ENCODE data around the gene COQ8B.

The COQ8B gene

GRCh38 chr19:40747536-40747935 lies 30.9 kb upstream of the COQ8B start:
- Histone ChIP-seq H3K36me3 (ENCODE audit: control insufficient read depth, low read length) (peaks cover 25% of the 10 kb centered on the region), H3K27me3 (ENCODE audit: control insufficient read depth, low read length) (no peaks in the 10 kb centered on the region), H3K4me3 (ENCODE audit: low read length) (no peak overlapping the region), H3K27ac (ENCODE audit: low read depth, low read length) (no peak overlapping the region), H3K9me2 (replicated peaks; ENCODE audit: control insufficient read depth, low read length) (no peaks in the 10 kb centered on the region), H3F3A (ENCODE audit: control insufficient read depth, insufficient read depth) (no peaks in the 10 kb centered on the region), H3K4me2 (ENCODE audit: low read length) (peak overlapping the region; percentile 93; the same call in 1 of the 2 replicates), H4K20me1 (ENCODE audit: control insufficient read depth, insufficient read depth, low read depth, low read length) (peaks cover 2% of the 10 kb centered on the region; the same call in 1 of the 2 replicates), H3K79me2 (ENCODE audit: control insufficient read depth, low read length) (peaks cover 40% of the 10 kb centered on the region), H3K9me3 (ENCODE audit: control insufficient read depth, insufficient read depth, low read length) (no peaks in the 10 kb centered on the region), H3K4me1 (ENCODE audit: control insufficient read depth, low read length) (peaks cover 25% of the 10 kb centered on the region)
- TF ChIP-seq EZH2phosphoT487 (IDR thresholded peaks at IDR 0.05; ENCODE audit: borderline replicate concordance, low read length), result no peak
- TF ChIP-seq, protein P1, sequence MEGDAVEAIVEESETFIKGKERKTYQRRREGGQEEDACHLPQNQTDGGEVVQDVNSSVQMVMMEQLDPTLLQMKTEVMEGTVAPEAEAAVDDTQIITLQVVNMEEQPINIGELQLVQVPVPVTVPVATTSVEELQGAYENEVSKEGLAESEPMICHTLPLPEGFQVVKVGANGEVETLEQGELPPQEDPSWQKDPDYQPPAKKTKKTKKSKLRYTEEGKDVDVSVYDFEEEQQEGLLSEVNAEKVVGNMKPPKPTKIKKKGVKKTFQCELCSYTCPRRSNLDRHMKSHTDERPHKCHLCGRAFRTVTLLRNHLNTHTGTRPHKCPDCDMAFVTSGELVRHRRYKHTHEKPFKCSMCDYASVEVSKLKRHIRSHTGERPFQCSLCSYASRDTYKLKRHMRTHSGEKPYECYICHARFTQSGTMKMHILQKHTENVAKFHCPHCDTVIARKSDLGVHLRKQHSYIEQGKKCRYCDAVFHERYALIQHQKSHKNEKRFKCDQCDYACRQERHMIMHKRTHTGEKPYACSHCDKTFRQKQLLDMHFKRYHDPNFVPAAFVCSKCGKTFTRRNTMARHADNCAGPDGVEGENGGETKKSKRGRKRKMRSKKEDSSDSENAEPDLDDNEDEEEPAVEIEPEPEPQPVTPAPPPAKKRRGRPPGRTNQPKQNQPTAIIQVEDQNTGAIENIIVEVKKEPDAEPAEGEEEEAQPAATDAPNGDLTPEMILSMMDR (IDR thresholded peaks at IDR 0.05; ENCODE audit: low read depth, low read length, poor library complexity, severe bottlenecking), result no peak

GRCh38 chr19:40745402-40745780 lies 28.7 kb upstream of the COQ8B start:
- TF ChIP-seq, protein P1 (IDR thresholded peaks at IDR 0.05; ENCODE audit: low read depth, low read length, poor library complexity, severe bottlenecking), result no peak
- no peak for TF ChIP-seq EZH2phosphoT487 (IDR thresholded peaks at IDR 0.05; ENCODE audit: borderline replicate concordance, low read length)
- no peaks in the 10 kb centered on the region for H3K9me2 ChIP-seq (replicated peaks; ENCODE audit: control insufficient read depth, low read length)
- H3K27ac ChIP-seq (ENCODE audit: low read depth, low read length), result no peak overlapping the region
- H3K4me2 ChIP-seq (ENCODE audit: low read length), result no peak overlapping the region
- H3K27me3 ChIP-seq (ENCODE audit: control insufficient read depth, low read length), result no peaks in the 10 kb centered on the region
- H3K4me1 ChIP-seq (ENCODE audit: control insufficient read depth, low read length), result peaks cover 22% of the 10 kb centered on the region
- H3F3A ChIP-seq (ENCODE audit: control insufficient read depth, insufficient read depth), result no peaks in the 10 kb centered on the region
- H3K4me3 ChIP-seq (ENCODE audit: low read length), result no peak overlapping the region
- H3K9me3 ChIP-seq (ENCODE audit: control insufficient read depth, insufficient read depth, low read length), result no peaks in the 10 kb centered on the region
- H3K79me2 ChIP-seq (ENCODE audit: control insufficient read depth, low read length), result peaks cover 24% of the 10 kb centered on the region
- no peaks in the 10 kb centered on the region for H4K20me1 ChIP-seq (ENCODE audit: control insufficient read depth, insufficient read depth, low read depth, low read length)
- peaks cover 10% of the 10 kb centered on the region; the same call in 1 of the 2 replicates for H3K36me3 ChIP-seq (ENCODE audit: control insufficient read depth, low read length)

GRCh38 chr19:40744554-40745401 lies 28.1 kb upstream of the COQ8B start:
- Histone ChIP-seq H3K36me3 (ENCODE audit: control insufficient read depth, low read length) (peaks cover 6% of the 10 kb centered on the region; the same call in 1 of the 2 replicates), H3K4me1 (ENCODE audit: control insufficient read depth, low read length) (peaks cover 21% of the 10 kb centered on the region), H4K20me1 (ENCODE audit: control insufficient read depth, insufficient read depth, low read depth, low read length) (no peaks in the 10 kb centered on the region), H3K27ac (ENCODE audit: low read depth, low read length) (no peak overlapping the region), H3K27me3 (ENCODE audit: control insufficient read depth, low read length) (no peaks in the 10 kb centered on the region), H3K79me2 (ENCODE audit: control insufficient read depth, low read length) (peaks cover 20% of the 10 kb centered on the region), H3F3A (ENCODE audit: control insufficient read depth, insufficient read depth) (no peaks in the 10 kb centered on the region), H3K4me2 (ENCODE audit: low read length) (no peak overlapping the region), H3K9me3 (ENCODE audit: control insufficient read depth, insufficient read depth, low read length) (no peaks in the 10 kb centered on the region), H3K4me3 (ENCODE audit: low read length) (no peak overlapping the region), H3K9me2 (replicated peaks; ENCODE audit: control insufficient read depth, low read length) (no peaks in the 10 kb centered on the region)
- no peak for TF ChIP-seq EZH2phosphoT487 (IDR thresholded peaks at IDR 0.05; ENCODE audit: borderline replicate concordance, low read length)
- TF ChIP-seq, protein P1 (IDR thresholded peaks at IDR 0.05; ENCODE audit: low read depth, low read length, poor library complexity, severe bottlenecking), result peak; percentile 49

Measured in DOHH2 (cell line).